UCSD-AML1 (cell line): Measurements from ENCODE around the gene TCF4.
"Not testable (repeated sequence)": the region's sequence is repeated elsewhere in the genome, so short reads cannot be mapped to it uniquely, and the experiment has no call there.

Source experiments
- DNase-seq: peaks from one replicate; lab custom pipeline; 2025; ENCODE audit not compliant: unreplicated experiment; lab: John Stamatoyannopoulos, UW

The TCF4 gene

GRCh38 chr18:55477860-55478581 lies 110.0 kb downstream of the TCF4 start:
- DNase-seq, result no peak

- peak; percentile 25 for DNase-seq
These were observed 110.5 kb downstream of the TCF4 start for GRCh38 chr18:55477499-55477859.

GRCh38 chr18:55475916-55476315 lies 112.1 kb downstream of the TCF4 start:
- no peak for DNase-seq

GRCh38 chr18:55475467-55475866 lies 112.5 kb downstream of the TCF4 start:
- no peak for DNase-seq

GRCh38 chr18:55473560-55473959 lies 114.4 kb downstream of the TCF4 start:
- no peak for DNase-seq

GRCh38 chr18:55473058-55473457 lies 114.9 kb downstream of the TCF4 start:
- no peak for DNase-seq

- no peak for DNase-seq
These were observed 117.2 kb downstream of the TCF4 start for GRCh38 chr18:55470826-55471225.

- DNase-seq, result not testable (repeated sequence)
These were observed 118.9 kb downstream of the TCF4 start for GRCh38 chr18:55469134-55469533.

- DNase-seq, result no peak
These were observed 121.2 kb downstream of the TCF4 start for GRCh38 chr18:55466789-55467188.

GRCh38 chr18:55465313-55465712 lies 122.7 kb downstream of the TCF4 start:
- no peak for DNase-seq

- no peak for DNase-seq
These were observed 123.4 kb downstream of the TCF4 start for GRCh38 chr18:55464581-55464980.

- no peak for DNase-seq
These were observed 125.3 kb downstream of the TCF4 start for GRCh38 chr18:55462652-55463051.

GRCh38 chr18:55461848-55462247 lies 126.1 kb downstream of the TCF4 start:
- DNase-seq, result no peak

- DNase-seq, result no peak
These were observed 129.4 kb downstream of the TCF4 start for GRCh38 chr18:55458456-55459203.

GRCh38 chr18:55457028-55457427 lies 131.0 kb downstream of the TCF4 start:
- no peak for DNase-seq

GRCh38 chr18:55455938-55456337 lies 132.1 kb downstream of the TCF4 start:
- no peak for DNase-seq

- no peak for DNase-seq
These were observed 134.8 kb downstream of the TCF4 start for GRCh38 chr18:55453186-55453585.

- no peak for DNase-seq
These were observed 135.8 kb downstream of the TCF4 start for GRCh38 chr18:55452123-55452611.

GRCh38 chr18:55449412-55450140 lies 138.4 kb downstream of the TCF4 start:
- DNase-seq, result no peak

- no peak for DNase-seq
These were observed 139.6 kb downstream of the TCF4 start for GRCh38 chr18:55448420-55448819.

GRCh38 chr18:55447672-55448018 lies 140.3 kb downstream of the TCF4 start:
- DNase-seq, result no peak
